Neural progenitor cell (in vitro differentiated cells): ENCODE results near the gene ZNF784.

Source experiments
- CTCF ChIP-seq: fragments of 200-600 bp; sonication (generic); IDR thresholded peaks from 2 replicates; pipeline ENCODE4 v1.5.1; 2017; ENCODE audit warnings: antibody characterized with exemption, mild to moderate bottlenecking
- EZH2 ChIP-seq: fragments of 200-600 bp; sonication (generic); IDR thresholded peaks from 2 replicates; pipeline ENCODE4 v1.6.1; 2017; ENCODE audit warnings: antibody characterized with exemption, mild to moderate bottlenecking, moderate library complexity
- EZH2phosphoT487 ChIP-seq: fragments of 200-600 bp; sonication (generic); IDR thresholded peaks from 2 replicates; pipeline ENCODE4 v1.6.1; 2017; ENCODE audit warnings: antibody characterized with exemption

- TF ChIP-seq CTCF (no peak), EZH2phosphoT487 (no peak), EZH2 (no peak)
These were observed 32.8 kb downstream of the ZNF784 start for GRCh38 chr19:55591555-55591954.
